Astrocyte (in vitro differentiated cells and primary cell): ENCODE measurements around the gene LRRC75A.

Source experiments
- EZH2 ChIP-seq: IDR thresholded peaks from 2 replicates; pipeline ENCODE4 v1.6.1; 2012; ENCODE audit warnings: mild to moderate bottlenecking, low read length, inconsistent platforms; ENCODE audit not compliant: insufficient read depth
- TF ChIP-seq, protein P1 (sequence below): IDR thresholded peaks from 2 replicates; pipeline ENCODE4 v1.5.1; 2011; ENCODE audit warnings: low read depth, mild to moderate bottlenecking, inconsistent platforms, low read length, moderate library complexity; ENCODE audit not compliant: insufficient read depth

DNA sequence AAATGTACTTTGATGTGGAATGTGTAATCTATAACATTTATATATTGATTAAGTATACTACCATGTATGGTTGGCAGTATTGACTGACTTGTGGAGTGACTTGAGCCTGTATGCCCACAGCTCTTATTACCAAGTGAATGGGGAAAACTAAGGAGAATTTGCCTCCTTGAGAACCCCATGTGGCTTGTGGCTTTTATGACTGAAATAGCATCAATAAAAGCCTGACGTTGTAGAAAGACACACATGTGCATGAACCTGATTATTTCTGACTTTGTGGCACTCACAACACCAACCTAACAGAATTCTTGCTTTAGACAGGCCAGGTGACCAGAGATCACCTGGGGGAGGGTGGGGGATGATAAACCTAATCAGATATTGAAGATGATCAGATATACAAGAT is 2.1 kb upstream of the LRRC75A start:
- TF ChIP-seq, protein P1, sequence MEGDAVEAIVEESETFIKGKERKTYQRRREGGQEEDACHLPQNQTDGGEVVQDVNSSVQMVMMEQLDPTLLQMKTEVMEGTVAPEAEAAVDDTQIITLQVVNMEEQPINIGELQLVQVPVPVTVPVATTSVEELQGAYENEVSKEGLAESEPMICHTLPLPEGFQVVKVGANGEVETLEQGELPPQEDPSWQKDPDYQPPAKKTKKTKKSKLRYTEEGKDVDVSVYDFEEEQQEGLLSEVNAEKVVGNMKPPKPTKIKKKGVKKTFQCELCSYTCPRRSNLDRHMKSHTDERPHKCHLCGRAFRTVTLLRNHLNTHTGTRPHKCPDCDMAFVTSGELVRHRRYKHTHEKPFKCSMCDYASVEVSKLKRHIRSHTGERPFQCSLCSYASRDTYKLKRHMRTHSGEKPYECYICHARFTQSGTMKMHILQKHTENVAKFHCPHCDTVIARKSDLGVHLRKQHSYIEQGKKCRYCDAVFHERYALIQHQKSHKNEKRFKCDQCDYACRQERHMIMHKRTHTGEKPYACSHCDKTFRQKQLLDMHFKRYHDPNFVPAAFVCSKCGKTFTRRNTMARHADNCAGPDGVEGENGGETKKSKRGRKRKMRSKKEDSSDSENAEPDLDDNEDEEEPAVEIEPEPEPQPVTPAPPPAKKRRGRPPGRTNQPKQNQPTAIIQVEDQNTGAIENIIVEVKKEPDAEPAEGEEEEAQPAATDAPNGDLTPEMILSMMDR = no peak
- no peak for TF ChIP-seq EZH2
